PC-3 (cell line): ENCODE data around the gene TREML1.

Experiments
- EZH2 ChIP-seq: fragments of 300-600 bp; sonication (generic); IDR thresholded peaks from one replicate; pipeline ENCODE4 v1.6.1; 2017; ENCODE audit warnings: antibody characterized with exemption, mild to moderate bottlenecking, low read length; ENCODE audit not compliant: unreplicated experiment
- EZH2phosphoT487 ChIP-seq: fragments of 300-600 bp; sonication (generic); IDR thresholded peaks from 2 replicates; pipeline ENCODE4 v1.6.1; 2018; ENCODE audit warnings: mild to moderate bottlenecking, antibody characterized with exemption, low read length, borderline replicate concordance
- TF ChIP-seq, protein P1 (sequence below): fragments of 300-600 bp; sonication (generic); conservative IDR thresholded peaks from 2 replicates; pipeline ENCODE4 v1.5.1; 2017; ENCODE audit warnings: antibody characterized with exemption, low read depth, mild to moderate bottlenecking, low read length

DNA sequence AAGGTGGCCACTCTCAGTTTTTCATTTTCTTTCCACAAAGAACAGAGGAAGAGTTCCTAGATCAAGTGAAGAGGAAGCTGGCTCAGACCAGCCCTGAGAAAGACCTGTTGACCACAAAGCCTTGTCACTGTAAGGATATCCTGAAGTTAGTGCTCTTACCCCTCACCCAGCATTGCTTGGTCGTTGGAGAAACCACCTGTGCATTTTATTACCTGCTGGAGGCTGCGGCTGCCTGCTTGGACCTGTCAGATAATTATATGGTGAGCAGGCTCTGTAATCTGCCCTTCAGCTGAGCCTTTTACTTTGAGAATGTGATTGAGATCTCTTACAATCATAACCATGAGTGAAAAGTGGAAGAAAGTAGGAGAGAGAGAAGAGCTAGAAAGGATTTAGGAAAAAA lies 21.9 kb downstream of the TREML1 start:
- TF ChIP-seq, protein P1, sequence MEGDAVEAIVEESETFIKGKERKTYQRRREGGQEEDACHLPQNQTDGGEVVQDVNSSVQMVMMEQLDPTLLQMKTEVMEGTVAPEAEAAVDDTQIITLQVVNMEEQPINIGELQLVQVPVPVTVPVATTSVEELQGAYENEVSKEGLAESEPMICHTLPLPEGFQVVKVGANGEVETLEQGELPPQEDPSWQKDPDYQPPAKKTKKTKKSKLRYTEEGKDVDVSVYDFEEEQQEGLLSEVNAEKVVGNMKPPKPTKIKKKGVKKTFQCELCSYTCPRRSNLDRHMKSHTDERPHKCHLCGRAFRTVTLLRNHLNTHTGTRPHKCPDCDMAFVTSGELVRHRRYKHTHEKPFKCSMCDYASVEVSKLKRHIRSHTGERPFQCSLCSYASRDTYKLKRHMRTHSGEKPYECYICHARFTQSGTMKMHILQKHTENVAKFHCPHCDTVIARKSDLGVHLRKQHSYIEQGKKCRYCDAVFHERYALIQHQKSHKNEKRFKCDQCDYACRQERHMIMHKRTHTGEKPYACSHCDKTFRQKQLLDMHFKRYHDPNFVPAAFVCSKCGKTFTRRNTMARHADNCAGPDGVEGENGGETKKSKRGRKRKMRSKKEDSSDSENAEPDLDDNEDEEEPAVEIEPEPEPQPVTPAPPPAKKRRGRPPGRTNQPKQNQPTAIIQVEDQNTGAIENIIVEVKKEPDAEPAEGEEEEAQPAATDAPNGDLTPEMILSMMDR, result no peak
- no peak for TF ChIP-seq EZH2phosphoT487
- no peak for TF ChIP-seq EZH2
